Hepatocyte (in vitro differentiated cells): ENCODE results near the gene REEP6.

Source experiments
- CTCF ChIP-seq: fragments of 200-600 bp; sonication (generic); IDR thresholded peaks from 2 replicates; pipeline ENCODE4 v1.5.1; 2016; ENCODE audit warnings: antibody characterized with exemption, mild to moderate bottlenecking; ENCODE audit not compliant: poor library complexity
- EZH2 ChIP-seq: fragments of 200-600 bp; sonication (generic); IDR thresholded peaks from 2 replicates; pipeline ENCODE4 v1.6.1; 2016; ENCODE audit warnings: antibody characterized with exemption, mild to moderate bottlenecking, borderline replicate concordance

GRCh38 chr19:1446713-1447481 is 44.1 kb upstream of the REEP6 start:
- peak; percentile 72 for TF ChIP-seq EZH2
- TF ChIP-seq CTCF: no peak
